ENCODE measurements around the gene CYP21A2.
"Not testable (repeated sequence)": the region's sequence is repeated elsewhere in the genome, so short reads cannot be mapped to it uniquely, and the experiment has no call there.

DNA sequence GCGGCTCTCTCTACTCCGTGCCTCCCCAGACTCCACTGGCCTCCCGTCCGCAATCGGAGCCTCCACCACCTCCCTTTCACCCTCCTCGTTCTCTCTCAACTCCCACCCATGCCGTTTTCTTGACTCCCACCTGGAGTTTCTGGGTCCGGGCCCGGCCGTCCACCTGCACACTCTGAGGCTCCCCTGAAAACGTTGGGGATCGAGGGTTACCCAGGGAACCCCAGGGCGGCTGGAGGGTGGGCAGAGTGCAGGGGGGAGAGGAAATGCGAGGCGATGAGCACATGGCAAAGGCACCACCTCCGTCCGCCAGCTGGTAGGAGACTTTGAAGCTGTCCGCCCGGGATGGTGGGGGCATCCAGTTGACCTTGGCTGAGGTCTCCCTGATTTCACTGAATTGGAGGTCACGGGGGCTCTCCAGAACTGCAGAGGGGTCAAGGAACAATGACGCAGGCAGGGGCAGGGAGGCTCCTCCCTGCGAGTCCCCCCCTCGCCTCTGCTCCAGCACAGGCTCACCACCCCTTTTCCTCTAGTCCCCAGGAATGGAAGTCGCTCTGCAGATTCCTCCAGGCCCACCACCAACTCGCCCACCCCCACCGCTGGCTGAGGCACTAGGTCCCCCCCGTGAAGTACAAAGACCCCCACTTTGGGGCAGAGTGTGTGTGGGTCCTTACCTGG is 27.2 kb upstream of the CYP21A2 start:
- TF ChIP-seq, protein P1, sequence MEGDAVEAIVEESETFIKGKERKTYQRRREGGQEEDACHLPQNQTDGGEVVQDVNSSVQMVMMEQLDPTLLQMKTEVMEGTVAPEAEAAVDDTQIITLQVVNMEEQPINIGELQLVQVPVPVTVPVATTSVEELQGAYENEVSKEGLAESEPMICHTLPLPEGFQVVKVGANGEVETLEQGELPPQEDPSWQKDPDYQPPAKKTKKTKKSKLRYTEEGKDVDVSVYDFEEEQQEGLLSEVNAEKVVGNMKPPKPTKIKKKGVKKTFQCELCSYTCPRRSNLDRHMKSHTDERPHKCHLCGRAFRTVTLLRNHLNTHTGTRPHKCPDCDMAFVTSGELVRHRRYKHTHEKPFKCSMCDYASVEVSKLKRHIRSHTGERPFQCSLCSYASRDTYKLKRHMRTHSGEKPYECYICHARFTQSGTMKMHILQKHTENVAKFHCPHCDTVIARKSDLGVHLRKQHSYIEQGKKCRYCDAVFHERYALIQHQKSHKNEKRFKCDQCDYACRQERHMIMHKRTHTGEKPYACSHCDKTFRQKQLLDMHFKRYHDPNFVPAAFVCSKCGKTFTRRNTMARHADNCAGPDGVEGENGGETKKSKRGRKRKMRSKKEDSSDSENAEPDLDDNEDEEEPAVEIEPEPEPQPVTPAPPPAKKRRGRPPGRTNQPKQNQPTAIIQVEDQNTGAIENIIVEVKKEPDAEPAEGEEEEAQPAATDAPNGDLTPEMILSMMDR (conservative IDR thresholded peaks at IDR 0.05): not testable (repeated sequence)
- TF ChIP-seq EZH2 (IDR thresholded peaks at IDR 0.05; ENCODE audit: low read depth): not testable (repeated sequence)

Measured in PC-9 (cell line).